A673 (cell line): ENCODE results near the gene PARM1.

Source experiments
- EZH2 ChIP-seq: fragments of 200-600 bp; sonication (generic); IDR thresholded peaks from 2 replicates; pipeline ENCODE4 v1.6.1; 2017; ENCODE audit warnings: borderline replicate concordance, low read depth, mild to moderate bottlenecking, mixed read lengths, antibody characterized with exemption, low read length; ENCODE audit not compliant: poor library complexity, severe bottlenecking
- TF ChIP-seq, protein P1 (sequence below): fragments of 300-800, 200-600 bp; sonication (generic); conservative IDR thresholded peaks from 2 replicates; pipeline ENCODE4 v1.5.1; 2017; ENCODE audit warnings: low read depth, mild to moderate bottlenecking, antibody characterized with exemption, low read length, moderate library complexity, mixed read lengths

DNA sequence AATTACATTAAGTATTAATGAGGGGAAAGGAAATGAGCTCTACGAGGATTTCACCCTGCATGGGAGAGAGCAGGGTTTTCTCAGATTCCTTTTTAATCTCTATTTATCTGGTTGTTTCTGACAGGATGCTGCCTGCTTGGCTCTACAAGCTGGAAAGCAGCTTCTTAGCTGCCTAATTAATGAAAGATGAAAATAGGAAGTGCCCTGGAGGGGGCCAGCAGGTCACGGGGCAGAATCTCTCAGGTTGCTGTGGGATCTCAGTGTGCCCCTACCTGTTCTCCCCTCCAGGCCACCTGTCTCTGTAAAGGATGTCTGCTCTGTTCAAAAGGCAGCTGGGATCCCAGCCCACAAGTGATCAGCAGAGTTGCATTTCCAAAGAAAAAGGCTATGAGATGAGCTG, 113.7 kb downstream of the PARM1 start:
- TF ChIP-seq, protein P1, sequence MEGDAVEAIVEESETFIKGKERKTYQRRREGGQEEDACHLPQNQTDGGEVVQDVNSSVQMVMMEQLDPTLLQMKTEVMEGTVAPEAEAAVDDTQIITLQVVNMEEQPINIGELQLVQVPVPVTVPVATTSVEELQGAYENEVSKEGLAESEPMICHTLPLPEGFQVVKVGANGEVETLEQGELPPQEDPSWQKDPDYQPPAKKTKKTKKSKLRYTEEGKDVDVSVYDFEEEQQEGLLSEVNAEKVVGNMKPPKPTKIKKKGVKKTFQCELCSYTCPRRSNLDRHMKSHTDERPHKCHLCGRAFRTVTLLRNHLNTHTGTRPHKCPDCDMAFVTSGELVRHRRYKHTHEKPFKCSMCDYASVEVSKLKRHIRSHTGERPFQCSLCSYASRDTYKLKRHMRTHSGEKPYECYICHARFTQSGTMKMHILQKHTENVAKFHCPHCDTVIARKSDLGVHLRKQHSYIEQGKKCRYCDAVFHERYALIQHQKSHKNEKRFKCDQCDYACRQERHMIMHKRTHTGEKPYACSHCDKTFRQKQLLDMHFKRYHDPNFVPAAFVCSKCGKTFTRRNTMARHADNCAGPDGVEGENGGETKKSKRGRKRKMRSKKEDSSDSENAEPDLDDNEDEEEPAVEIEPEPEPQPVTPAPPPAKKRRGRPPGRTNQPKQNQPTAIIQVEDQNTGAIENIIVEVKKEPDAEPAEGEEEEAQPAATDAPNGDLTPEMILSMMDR, result no peak
- no peak for TF ChIP-seq EZH2
